HG02981 (cell line): Measurements from ENCODE around the gene HPN.
"Not testable (repeated sequence)": the region's sequence is repeated elsewhere in the genome, so short reads cannot be mapped to it uniquely, and the experiment has no call there.

ENCODE experiments used
- ATAC-seq: cut with Tn5 transposase; IDR thresholded peaks from one replicate; pipeline ENCODE4 v1.9.1; 2021; ENCODE audit warnings: mild to moderate bottlenecking, moderate library complexity; ENCODE audit not compliant: unreplicated experiment

The HPN gene

DNA sequence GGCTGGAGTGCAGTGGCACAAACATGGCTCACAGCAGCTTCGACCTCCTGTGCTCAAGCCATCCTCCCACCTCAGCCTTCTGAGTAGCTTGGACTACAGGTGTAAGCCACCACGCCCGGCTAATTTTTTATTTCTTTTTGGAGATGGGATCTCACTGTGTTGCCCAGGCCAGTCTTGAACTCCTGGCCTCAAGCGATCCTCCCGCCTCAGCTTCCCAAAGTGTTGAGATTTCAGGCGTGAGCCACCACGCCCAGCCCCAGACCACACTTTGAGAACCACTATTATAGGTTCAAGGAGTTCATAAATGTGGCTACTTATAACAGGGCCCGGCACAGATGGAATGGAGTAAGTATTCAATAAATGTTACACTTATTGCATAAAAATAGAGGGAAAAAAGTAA lies 14.5 kb upstream of the HPN start:
- no peak for ATAC-seq

DNA sequence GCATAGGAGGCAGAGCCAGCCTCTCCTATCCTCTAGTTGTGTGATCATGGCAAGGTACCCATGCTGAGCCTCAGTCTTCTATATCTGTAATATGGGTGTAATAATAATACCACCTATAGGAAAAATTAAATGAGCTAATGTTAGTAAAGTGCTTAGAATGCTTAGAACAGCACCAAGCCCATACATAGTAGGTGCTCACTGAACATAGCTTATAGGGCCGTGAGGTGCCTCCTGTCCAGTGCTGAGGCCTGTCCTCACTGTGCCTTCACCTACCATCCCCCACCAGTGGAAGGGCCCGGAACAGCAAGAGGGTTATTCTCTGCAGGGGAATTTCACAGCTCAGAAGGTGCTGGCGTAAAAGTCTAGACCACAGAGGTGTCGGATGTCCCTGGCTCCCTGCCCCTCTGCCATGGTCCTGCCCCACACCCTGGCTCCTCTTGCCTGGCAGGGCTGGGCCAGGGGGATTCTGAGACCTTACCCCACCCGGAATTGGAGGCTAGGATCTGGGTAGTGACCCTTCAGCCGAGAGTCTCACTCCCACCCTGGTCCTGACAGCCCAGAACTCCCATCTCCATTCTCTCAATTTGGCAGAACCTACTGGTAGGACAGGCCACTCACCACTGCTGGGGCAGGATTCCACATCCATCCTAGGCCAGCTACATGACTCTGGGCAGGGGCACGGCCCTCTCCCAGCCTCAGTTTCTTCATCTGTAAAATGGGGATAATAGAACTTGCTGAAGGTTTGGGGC lies 13.5 kb upstream of the HPN start:
- ATAC-seq: no peak

DNA sequence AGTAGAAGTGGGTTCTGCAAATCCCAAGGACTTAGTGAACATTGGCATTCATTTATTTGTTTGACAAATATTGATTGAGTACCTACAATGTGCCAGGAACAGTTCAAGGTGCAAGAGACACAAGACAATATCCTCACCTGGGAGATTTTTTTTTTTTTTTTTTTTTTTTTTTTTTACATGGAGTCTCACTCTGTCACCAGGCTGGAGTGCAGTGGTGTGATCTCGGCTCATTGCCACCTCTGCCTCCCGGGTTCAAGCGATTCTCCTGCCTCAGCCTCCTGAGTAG lies 13.0 kb upstream of the HPN start:
- ATAC-seq: not testable (repeated sequence)

DNA sequence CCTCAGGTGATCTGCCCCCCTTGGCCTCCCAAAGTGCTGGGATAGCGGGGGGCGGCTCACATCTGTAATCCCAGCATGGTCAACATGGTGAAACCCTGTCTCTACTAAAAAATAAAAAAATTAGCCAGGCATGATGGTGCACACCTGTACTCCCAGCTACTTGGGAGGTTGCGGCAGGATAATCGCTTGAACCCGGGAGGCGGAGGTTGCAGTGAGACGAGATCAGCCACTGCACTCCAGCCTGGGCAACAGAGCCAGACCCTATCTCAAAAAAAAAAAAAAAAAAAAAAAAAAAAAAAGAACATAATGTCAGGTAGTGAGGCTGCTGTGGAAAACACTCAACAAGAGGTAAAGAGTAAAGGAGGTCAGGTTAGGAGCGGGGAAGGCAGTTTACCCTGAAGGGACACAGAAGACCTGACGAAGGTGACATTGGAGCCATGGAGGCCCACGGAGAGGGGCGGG lies 12.2 kb upstream of the HPN start:
- not testable (repeated sequence) for ATAC-seq

DNA sequence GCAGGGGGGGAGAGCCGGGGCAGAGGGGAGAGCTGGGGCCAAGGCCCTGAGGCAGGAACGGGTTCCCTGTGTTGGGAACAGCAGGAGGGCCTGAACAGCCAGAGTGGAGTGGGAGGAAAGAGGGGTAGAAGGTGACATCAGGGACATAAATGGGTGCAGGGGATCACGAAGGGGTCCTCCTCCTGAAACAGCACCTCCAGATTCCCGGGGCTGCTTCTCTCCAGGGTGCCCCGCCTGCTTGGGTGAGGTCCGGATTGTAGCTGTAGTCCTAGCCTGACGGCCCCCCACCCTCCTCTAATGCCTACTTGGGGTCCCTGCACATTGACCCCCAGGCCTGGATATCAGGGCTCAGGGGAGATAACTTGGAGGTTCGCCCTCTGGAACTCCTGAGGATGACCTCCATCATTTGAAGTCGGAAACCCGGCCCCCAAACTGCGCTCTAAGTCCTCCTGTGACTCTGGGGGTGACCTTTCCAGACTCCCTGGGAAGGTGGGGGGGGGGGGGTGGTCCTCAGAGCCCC lies 11.7 kb upstream of the HPN start:
- no peak for ATAC-seq

DNA sequence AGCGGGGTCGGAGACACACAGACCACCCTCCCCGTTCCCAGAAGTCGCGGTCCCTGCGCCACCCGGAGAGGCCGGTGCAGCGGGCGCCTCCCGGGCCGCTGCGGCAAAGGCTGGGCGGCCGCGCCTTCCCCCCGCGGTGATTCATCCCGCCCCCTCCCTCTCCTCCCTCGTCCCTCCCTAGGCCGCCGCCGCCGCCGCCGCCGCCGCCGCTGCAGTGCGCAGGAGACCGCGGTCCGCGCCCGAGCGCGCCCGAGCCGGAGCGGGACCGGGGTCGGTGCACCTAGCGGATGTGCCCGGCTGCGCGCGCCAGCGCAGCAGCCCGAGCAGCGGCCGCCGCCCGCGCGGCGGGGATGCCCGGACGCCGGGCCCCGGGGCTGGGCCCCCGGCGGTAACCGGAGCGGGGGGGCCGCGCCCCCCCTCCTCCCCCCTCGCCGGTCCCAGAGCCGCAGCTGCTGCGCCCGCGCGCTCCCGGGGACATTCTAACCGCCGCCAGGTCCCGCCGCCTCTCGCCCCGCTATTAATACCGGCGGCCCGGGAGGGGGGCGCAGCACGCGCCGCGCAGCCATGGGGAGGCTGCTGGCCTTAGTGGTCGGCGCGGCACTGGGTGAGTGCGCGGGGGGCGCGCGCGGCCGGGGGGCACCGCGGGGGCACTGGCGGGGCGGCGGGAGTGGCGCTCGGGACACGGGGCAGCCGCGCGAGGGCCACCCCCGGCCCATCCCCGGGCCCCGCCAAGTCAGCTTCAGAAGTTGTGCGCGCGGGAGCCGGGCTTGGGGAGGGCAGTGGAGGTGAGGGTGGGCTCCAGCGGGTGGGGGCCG lies 11.1 kb upstream of the HPN start, which contains the start of gene SCN1B:
TSS of gene SCN1B (plus strand) at position 214 of the 815 bp plus-strand sequence. CDS start at position 565, 351 bp downstream.
- no peak for ATAC-seq

DNA sequence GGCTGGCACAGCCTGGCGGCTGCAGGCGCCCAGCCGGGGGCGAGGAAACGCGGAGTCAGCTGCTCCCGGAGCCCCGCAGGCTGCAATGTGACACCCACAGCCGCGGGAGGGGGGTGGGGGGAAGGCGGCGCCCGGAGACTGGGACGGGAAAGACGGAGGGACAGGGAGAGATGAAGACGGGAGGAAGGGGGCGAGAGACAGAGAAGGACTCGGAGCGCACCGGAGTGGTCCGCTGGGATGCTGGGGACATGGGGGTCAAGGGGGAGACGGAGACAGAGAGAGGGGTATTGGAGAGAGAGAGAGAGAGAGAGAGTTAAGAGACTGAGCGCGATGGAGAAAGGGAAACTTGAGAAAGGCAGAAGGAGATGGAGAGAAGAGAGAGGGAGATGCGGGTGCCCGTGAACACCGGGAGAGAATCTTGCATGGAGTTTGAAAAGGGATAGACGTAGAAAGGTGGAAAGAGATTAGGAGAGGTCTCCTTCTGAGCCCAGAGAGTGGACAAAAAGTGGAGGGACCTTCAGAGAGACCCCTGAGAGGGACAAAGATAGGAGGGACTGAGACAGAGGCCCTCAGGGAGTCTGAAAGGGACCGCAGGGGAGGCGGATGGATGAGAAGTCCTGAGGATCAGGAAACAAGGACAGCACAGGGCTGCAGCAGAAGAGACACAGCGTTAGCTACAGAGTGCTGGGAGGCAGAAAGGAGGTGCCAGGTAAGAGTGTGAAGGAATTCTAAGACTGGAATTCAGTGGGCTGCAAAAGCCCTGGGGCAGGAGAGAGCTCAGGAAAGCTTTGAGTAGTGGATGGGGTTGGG lies 10.2 kb upstream of the HPN start:
- no peak for ATAC-seq

DNA sequence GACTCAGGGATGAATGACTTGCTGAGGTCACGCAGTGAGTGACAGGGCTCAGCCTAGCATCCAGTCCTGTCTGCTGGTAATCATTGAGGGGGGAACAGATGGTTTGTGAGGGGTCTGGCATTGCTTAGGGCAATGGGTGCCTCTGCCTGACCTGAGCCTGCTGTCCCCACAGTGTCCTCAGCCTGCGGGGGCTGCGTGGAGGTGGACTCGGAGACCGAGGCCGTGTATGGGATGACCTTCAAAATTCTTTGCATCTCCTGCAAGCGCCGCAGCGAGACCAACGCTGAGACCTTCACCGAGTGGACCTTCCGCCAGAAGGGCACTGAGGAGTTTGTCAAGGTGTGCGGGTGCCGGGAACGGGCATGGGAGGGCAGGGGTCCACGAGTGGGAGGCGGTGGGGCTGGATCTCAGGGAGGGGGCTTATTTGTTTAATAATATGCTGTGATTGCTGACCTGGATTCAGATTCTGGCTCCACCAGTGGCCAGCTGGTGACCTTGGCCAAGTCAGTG lies 9.1 kb upstream of the HPN start:
- no peak for ATAC-seq

DNA sequence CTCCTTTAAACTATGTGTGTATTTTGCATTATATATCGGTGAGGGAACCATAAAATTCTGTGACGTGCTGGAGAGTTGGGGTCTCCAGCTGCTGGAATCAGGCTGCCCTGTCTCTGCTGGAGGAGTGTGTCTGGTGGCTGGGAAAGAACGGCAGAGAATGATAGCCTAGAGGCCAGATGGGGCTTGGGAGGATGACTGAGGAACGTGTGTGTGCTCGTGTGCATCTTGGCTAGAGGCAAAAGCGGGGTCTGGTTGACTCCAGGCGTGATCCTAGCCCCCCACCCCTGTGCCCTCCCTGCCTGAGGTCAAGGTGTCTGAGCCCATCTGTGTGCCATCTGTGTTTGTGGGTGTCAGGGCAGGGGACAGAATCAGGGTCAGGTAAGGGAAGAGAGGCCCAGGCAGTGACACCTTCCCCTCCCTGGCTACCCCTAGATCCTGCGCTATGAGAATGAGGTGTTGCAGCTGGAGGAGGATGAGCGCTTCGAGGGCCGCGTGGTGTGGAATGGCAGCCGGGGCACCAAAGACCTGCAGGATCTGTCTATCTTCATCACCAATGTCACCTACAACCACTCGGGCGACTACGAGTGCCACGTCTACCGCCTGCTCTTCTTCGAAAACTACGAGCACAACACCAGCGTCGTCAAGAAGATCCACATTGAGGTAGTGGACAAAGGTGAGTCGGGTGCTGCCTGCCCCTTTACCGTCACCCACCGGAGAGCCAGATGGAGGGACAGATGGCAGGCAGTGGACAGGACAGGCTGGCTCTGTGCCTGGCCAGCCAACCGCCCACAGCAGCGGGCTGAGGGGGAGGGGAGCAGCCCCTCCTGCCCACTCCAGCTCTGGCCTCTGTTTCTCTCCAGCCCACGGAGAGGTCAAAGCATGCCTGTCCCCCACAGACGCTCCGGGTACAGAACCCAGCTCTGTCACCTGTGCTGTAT lies 8.2 kb upstream of the HPN start:
- ATAC-seq: no peak

DNA sequence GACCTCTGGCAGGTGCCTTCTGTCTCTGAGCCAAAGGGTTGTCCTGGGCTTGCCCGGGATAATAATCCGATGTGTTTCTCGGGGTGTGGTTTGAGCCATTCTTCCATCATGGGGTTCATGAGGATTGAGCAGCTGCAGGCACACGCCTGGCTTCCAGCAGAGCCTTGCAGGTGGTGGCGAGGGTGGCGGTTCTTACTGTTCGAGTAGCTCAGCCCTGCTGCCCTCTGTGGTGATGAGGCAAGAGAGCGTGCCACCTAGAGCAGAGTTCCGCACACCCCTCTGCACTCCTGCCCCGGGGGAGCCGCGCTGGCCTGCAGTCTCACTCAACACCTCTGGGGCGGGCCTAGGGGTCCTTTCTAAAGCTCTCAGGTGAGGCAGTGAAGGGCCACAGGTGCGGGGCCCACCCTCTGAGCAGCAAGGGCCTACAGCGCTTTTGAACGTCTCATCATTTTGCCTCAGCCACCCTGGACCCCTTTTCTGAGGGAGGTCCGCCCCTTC lies 7.5 kb upstream of the HPN start:
- no peak for ATAC-seq

DNA sequence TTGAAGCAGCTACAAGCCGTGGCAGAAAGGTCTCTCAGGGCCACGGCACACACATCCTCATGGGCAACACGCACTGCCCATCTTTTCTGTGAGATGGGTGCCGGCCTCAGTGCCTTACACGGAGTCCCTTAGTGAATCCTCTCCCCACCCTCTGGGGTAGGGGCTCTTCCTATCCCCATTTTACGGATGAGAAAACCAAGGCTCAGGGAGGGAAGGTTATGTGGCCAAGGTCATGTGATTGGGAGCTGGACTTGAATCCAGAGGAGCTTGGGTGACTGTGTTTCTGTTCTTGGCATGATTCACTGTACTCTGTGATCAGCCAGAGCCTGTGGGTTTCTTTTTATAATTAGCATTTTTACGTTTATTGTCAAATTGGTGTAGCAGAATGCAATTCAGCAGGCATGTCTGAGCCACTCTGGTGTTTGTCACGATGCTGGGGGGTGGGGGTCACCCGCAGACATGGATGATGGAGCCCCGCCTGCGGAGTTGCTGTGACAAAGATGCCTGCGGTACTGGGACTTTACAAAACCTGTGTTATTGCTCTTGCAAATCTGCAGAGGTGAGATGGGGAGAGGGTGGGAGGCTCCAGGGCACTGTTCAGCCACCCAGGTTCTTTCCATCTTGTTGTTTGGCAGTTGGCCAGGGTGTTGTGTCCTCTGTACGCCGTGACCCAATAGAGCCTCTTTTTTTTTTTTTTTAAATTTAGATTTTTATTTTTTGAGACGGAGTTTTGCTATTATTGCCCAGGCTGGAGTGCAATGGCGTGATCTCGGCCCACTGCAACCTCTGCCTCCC lies 6.7 kb upstream of the HPN start:
- ATAC-seq: no peak

DNA sequence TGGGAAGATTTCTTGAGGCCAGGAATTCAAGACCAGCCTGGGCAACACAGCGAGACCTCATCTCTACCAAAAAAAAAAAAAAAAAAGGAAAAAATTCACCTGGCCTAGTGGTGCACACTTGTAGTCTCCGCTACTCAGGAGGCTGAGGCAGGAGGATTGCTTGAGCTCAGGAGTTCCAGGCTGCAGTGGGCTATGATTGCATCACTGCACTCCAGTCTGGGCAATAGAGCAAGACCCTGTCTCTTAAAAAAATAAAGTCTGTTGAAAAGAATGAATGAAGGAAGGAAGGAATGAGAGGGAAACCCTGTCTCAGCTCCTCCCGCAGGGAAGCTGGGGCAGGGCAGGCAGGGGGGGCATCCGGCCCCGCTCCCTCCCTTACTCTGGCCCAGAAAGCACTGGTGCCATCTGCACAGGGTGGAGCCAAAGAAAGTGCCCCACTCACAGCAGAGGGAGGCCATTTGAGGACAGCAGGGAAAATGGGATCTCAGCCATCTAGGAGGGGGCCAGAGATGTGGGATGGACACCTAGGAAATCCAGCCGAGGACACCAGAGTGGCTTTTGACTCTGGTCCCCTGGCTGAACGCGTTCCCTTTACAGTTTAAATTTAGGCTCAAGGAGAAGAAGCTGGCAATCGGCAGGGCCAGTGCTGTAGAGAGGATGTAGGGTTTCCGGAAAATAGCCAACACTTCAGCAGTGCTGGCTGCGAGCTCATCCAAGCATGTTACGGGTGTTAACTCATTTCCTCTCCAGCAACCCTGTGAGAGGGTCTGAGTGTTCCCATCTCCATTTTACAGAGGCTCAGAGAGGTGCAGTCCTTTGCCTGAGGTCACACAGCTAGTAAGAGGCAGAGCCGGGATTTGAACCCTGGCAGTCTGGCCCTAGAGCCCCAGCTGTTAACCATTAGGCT lies 3.6 kb upstream of the HPN start:
- no peak for ATAC-seq

DNA sequence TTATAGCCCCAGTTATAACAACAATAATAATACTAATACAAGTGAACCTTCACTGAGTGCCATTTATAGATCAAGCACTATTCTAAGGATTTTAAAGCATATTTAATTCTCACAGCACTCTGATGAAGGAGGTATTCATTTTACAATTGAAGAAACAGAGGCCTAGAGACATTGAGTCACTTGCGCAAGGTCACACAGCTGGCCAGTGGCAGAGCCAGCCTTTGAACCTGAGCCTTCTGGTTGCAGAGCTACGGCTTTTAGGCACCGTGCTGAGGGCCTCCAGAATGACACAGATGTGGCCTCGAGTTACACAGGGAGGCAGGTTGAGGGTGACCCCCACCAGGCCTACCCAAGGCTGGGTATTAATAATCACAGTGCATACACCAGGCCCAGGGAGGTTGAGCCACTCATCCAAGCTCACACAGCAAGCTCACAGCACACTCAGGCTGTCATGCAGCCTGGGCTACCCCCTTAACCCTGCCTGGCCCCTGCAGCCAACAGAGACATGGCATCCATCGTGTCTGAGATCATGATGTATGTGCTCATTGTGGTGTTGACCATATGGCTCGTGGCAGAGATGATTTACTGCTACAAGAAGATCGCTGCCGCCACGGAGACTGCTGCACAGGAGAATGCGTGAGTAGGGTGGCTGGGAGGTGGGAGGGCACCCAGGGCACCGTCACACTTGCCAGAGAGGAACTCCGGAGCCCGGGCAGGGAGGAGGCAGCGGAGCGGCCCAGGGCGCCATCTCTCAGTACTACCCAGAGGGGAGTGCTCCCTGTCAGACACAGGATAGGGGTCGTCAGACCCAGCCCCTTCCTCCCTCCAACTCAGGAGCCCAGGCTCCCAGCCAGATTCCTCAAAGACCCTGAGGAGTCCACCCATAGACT lies 2.7 kb upstream of the HPN start:
- ATAC-seq: no peak

DNA sequence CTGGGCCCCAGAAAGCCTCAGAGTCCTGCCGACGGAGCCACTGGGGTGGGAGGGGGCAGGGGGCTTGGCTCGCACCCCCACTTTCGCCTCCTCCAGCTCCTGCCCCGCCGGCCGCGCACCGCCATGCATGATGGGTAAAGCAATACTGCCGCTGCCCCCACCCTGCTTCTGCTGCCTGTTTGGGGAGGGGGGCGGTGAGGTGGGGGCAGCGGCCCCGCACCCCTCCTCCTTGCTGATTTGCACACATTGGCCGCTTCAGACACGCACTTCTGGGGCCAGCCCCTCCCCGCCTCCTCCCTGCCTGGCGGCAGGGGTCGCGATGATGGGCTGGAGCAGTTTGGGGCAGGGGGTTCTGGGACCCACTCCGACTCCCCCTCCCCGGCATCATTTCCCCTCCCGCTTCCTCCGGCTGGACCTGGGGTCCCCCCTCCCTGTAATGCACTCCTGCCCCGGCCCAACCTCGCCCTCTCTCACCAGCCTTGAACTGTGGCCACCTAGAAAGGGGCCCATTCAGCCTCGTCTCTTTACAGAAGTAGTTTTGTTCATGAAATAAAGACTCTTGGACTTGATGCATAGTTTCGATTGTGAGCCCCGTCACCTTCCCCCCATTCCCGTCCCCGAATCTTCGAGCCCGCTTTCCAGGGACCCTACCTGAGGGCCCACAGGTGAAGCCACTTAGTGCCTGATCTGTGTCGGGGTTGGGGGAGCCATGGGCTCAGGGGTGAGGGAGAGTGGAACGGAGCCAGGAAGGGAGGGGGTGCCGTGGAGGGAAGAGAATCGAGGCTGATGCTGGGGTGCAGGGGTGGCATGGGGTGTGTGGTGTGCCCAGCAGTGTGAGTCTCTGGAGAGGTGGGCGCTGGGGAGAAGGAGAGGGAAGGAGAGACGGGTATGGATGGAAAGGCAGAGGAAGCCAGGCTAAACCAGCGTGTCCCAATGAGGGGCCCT lies 1.4 kb upstream of the HPN start:
- ATAC-seq: no peak

DNA sequence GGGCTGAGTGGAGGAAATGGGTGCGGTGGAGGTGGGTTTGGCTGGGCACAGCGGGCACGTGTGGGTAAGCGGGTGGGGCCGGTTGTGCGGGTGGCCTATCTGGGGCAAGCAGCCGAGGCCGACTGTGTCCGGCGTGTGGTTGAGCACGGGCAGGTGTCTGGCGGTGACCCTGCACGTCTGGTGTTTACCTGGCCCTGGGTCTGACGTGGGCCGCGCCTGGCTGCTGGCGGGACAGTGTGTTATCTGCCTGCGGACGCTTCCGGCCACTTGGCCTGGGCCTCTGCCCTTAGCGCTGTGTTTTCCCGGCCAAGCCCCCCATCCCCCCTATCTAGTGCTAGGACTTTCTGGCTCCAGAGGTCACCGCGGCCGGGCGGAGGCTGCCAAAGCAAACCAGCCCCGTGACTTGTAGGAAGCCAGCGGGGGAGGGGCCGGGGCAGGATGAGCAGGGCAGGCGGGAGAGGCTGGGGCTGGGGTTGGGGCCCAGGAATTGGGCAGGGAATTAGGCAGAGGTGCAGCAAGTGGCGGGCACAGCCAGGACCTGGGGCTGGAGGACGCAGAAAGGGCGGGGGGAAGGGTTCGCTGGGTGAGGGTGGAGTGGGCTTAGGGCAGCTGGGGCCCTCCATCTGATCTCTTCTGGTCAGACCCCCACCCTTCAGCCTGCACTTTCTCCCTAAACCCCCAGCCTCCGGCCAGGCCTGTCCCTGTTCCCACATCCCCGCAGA lies 534 bp upstream of the HPN start:
- no peak for ATAC-seq
